Aorta (tissue), 5 donors: ENCODE measurements around the gene OR51B6. TPM values are rescaled to one million over a fixed set of nuclear protein-coding genes. Genes with fewer than 3 reads are reported as not detected.
"Not testable (repeated sequence)": the region's sequence is repeated elsewhere in the genome, so short reads cannot be mapped to it uniquely, and the experiment has no call there.

Experiments
- ATAC-seq: fragments of 200-7000 bp; cut with Tn5 transposase; one replicate; pipeline ENCODE4 v1.9.1; 2022; ENCODE audit warnings: moderate library complexity; ENCODE audit not compliant: low FRiP score
- DNase-seq, 2 donors: peaks; one replicate each; pipeline ENCODE4 v3.0.0-alpha.2; 2020
- H3K27ac ChIP-seq, 2 donors: one replicate each; pipeline ENCODE4 v1.5.1; 2013; ENCODE audit warnings: low read length in 2 of 2, mild to moderate bottlenecking in 2 of 2, moderate library complexity in 2 of 2, control low read depth in 1 of 2, inconsistent platforms in 1 of 2, low read depth in 1 of 2
- H3K27me3 ChIP-seq, 2 donors: one replicate each; pipeline ENCODE4 v1.6.1; 2013; ENCODE audit warnings: control low read depth in 1 of 2, low read length in 1 of 2, mild to moderate bottlenecking in 1 of 2, moderate library complexity in 1 of 2; ENCODE audit not compliant: insufficient read depth in 2 of 2, control insufficient read depth in 1 of 2
- H3K36me3 ChIP-seq, 2 donors: one replicate each; pipeline ENCODE4 v1.6.1; 2013; ENCODE audit warnings: control low read depth in 1 of 2, low read length in 1 of 2, mild to moderate bottlenecking in 1 of 2; ENCODE audit not compliant: insufficient read depth in 2 of 2, control insufficient read depth in 1 of 2
- H3K4me1 ChIP-seq, 2 donors: one replicate each; pipeline ENCODE4 v1.6.1; 2013; ENCODE audit warnings: low read length in 2 of 2, control low read depth in 1 of 2, mild to moderate bottlenecking in 1 of 2, moderate library complexity in 1 of 2; ENCODE audit not compliant: insufficient read depth in 2 of 2, control insufficient read depth in 1 of 2
- H3K4me3 ChIP-seq, 2 donors: one replicate each; pipeline ENCODE4 v1.5.1; 2013; ENCODE audit warnings: low read length in 2 of 2, control low read depth in 1 of 2, mild to moderate bottlenecking in 1 of 2
- H3K9me3 ChIP-seq: one replicate; pipeline ENCODE4 v1.6.1; 2013; ENCODE audit warnings: mild to moderate bottlenecking, low read length; ENCODE audit not compliant: control insufficient read depth
- WGBS, 2 donors: extraction: QIAGEN DNeasy Blood & Tissue Kit; methylation state at CpG; one replicate each; pipeline ENCODE4 v1.1.7; 2013; 5-methylcytosine and 5-hydroxymethylcytosine counted together
- intact Hi-C, 2 donors: fragments of 100-400 bp; cut with DNase I; formaldehyde crosslinking; loops; one replicate each; pipeline versions ENCODE4 v1.14.2 to v1.15.0; 2022
- long read RNA-seq, 2 donors: library from polyadenylated mRNA; unstranded; transcript quantifications; one replicate each; pipeline ENCODE4 v2.0.0, GENCODE V29; 2020 to 2021
- polyA plus RNA-seq, 2 donors: library from polyadenylated mRNA; stranded (reverse); fragments of 200-250 nt; gene quantifications; one replicate each; pipeline ENCODE4 v1.2.3, GENCODE V29; 2013
- total RNA-seq, 2 donors: library from RNA; stranded (reverse); fragmentation: NEBNext Ultra II Directional; extraction: Animal tissue kit (Norgen Biotek cat#: 25700); gene quantifications; one replicate each; pipeline ENCODE4 v1.2.1, GENCODE V29; 2021
- donor health status: healthy with polysubstance abuse.
- donor health status: Bipolar disorder and iron deficiency.
- donor health status: DM: no; HTN: no; CAD: no.
- donor health status: DM: no; HTN: no; CAD: no.
- donor health status: DM: yes; HTN: yes; CAD: no.

Gene OR51B6
- total RNA-seq (not detected), polyA plus RNA-seq (not detected)
- long read RNA-seq, donor 1, result 0 reads
- long read RNA-seq, donor 2, result 0 reads

- Histone ChIP-seq H3K4me3 (no peak within 1 kb of the TSS), H3K36me3 (no peaks in the 10 kb centered on the region), H3K27me3 (no peaks in the 10 kb centered on the region), H3K9me3 (no peaks in the 10 kb centered on the region), H3K4me1 (no peaks in the 10 kb centered on the region), H3K27ac (no peak within 1 kb of the TSS)
- ATAC-seq (no peak), DNase-seq (no peak)
- 68 to 71% methylated on average over 1 of the region's 1 CpG for WGBS, 2 donors
- intact Hi-C loops, result no loop called here
Observed at GRCh38 chr11:5351208-5351607, at the start of gene OR51B6. Gene OR51B6, plus strand, starts transcription at chr11:5351508. Its CDS starts 0 bp downstream, at chr11:5351508.

- Histone ChIP-seq H3K9me3 (no peaks in the 10 kb centered on the region), H3K27me3 (no peaks in the 10 kb centered on the region), H3K36me3 (no peaks in the 10 kb centered on the region), H3K4me3 (no peak within 1 kb of the TSS), H3K27ac (no peak within 1 kb of the TSS), H3K4me1 (no peaks in the 10 kb centered on the region)
- intact Hi-C loops, result no loop called here
- DNase-seq, result no peak
- WGBS, 2 donors, result 86 to 95% methylated on average over 2 of the region's 2 CpGs
- ATAC-seq, result no peak
Observed at GRCh38 chr11:5301846-5302245, 49.5 kb upstream of the OR51B6 start, which contains the start of gene OR51B4. Gene OR51B4, minus strand, starts transcription at chr11:5301946. Its CDS starts 0 bp downstream, at chr11:5301946.

GRCh38 chr11:5303626-5304025, 47.7 kb upstream of the OR51B6 start:
- Histone ChIP-seq H3K4me3 (no peak overlapping the region), H3K27me3 (no peaks in the 10 kb centered on the region), H3K4me1 (no peaks in the 10 kb centered on the region), H3K36me3 (no peaks in the 10 kb centered on the region), H3K9me3 (no peaks in the 10 kb centered on the region), H3K27ac (no peak overlapping the region)
- intact Hi-C loops, result no loop called here
- no peak for DNase-seq
- WGBS, 2 donors, result 74 to 76% methylated on average over 5 of the region's 5 CpGs
- no peak for ATAC-seq

- no peaks in the 10 kb centered on the region for H3K9me3 ChIP-seq
- WGBS, 2 donors, result 92 to 96% methylated on average over 1 of the region's 1 CpG
- no peak overlapping the region for H3K4me3 ChIP-seq
- no peak for DNase-seq
- ATAC-seq, result no peak
- H3K27me3 ChIP-seq, result no peaks in the 10 kb centered on the region
- no peaks in the 10 kb centered on the region for H3K36me3 ChIP-seq
- no peaks in the 10 kb centered on the region for H3K4me1 ChIP-seq
- no peak overlapping the region for H3K27ac ChIP-seq
- intact Hi-C loops, result no loop called here
Observed at GRCh38 chr11:5304046-5304445, 47.3 kb upstream of the OR51B6 start.

- Histone ChIP-seq H3K9me3 (no peaks in the 10 kb centered on the region), H3K27me3 (no peaks in the 10 kb centered on the region), H3K27ac (no peak overlapping the region), H3K4me3 (no peak overlapping the region), H3K4me1 (no peaks in the 10 kb centered on the region), H3K36me3 (no peaks in the 10 kb centered on the region)
- ATAC-seq (no peak), DNase-seq (no peak)
- 76 to 82% methylated on average over 2 of the region's 2 CpGs for WGBS, 2 donors
- intact Hi-C loops, result no loop called here
Observed at GRCh38 chr11:5307256-5308019, 43.9 kb upstream of the OR51B6 start.

- Histone ChIP-seq H3K27me3 (no peaks in the 10 kb centered on the region), H3K9me3 (no peaks in the 10 kb centered on the region), H3K36me3 (no peaks in the 10 kb centered on the region), H3K27ac (no peak overlapping the region), H3K4me1 (no peaks in the 10 kb centered on the region), H3K4me3 (no peak overlapping the region)
- no peak for DNase-seq
- 92 to 95% methylated on average over 1 of the region's 1 CpG for WGBS, 2 donors
- no peak for ATAC-seq
- intact Hi-C loops, result no loop called here
Observed at GRCh38 chr11:5310423-5310822, 40.9 kb upstream of the OR51B6 start.

GRCh38 chr11:5313326-5314023, 37.8 kb upstream of the OR51B6 start:
- H3K4me1 ChIP-seq, intact Hi-C loops, H3K27me3 ChIP-seq, H3K4me3 ChIP-seq, H3K9me3 ChIP-seq, ATAC-seq, DNase-seq, H3K27ac ChIP-seq, H3K36me3 ChIP-seq: not testable (repeated sequence)
- 73 to 78% methylated on average over 3 of the region's 3 CpGs for WGBS, 2 donors

GRCh38 chr11:5317292-5317691, 34.0 kb upstream of the OR51B6 start:
- Histone ChIP-seq H3K4me1 (no peaks in the 10 kb centered on the region), H3K36me3 (no peaks in the 10 kb centered on the region), H3K27ac (no peak overlapping the region), H3K9me3 (no peaks in the 10 kb centered on the region), H3K4me3 (no peak overlapping the region), H3K27me3 (no peaks in the 10 kb centered on the region)
- intact Hi-C loops, result no loop called here
- no peak for ATAC-seq
- 72 to 73% methylated on average over 5 of the region's 5 CpGs for WGBS, 2 donors
- DNase-seq, result no peak

GRCh38 chr11:5324197-5324596, 27.1 kb upstream of the OR51B6 start, which contains the start of gene OR51B2:
Gene OR51B2, minus strand, starts transcription at chr11:5324297. Its CDS starts 0 bp downstream, at chr11:5324297.
- H3K27me3 ChIP-seq, result no peaks in the 10 kb centered on the region
- H3K9me3 ChIP-seq, result peaks cover 2% of the 10 kb centered on the region
- no peak within 1 kb of the TSS for H3K27ac ChIP-seq
- intact Hi-C loops, result no loop called here
- H3K36me3 ChIP-seq, result no peaks in the 10 kb centered on the region
- ATAC-seq (no peak), DNase-seq (no peak)
- H3K4me3 ChIP-seq, result peak within 1 kb of the TSS in 1 of 2 donors; percentile 26
- no peaks in the 10 kb centered on the region for H3K4me1 ChIP-seq
- 77 to 79% methylated on average over 3 of the region's 3 CpGs for WGBS, 2 donors
